Measurements from ENCODE around the gene LONP1. TPM values are rescaled to one million over a fixed set of nuclear protein-coding genes. Genes with fewer than 3 reads are reported as not detected.
"Not testable (repeated sequence)": the region's sequence is repeated elsewhere in the genome, so short reads cannot be mapped to it uniquely, and the experiment has no call there.

Gene LONP1
- total and polyA plus RNA-seq, 2 experiments from 2014 or later, result 110 to 151 TPM

GRCh38 chr19:5706876-5707573, 12.9 kb downstream of the LONP1 start:
- no peak overlapping the region for H3K4me3 ChIP-seq

GRCh38 chr19:5705552-5705951, 14.4 kb downstream of the LONP1 start:
- no peak overlapping the region for H3K27ac ChIP-seq
- TF ChIP-seq CTCF (IDR thresholded peaks at IDR 0.05; ENCODE audit: low read depth, low read length), result no peak
- peaks cover 31% of the 10 kb centered on the region for H3K36me3 ChIP-seq
- H3K4me1 ChIP-seq (ENCODE audit: low read depth), result no peaks in the 10 kb centered on the region
- H3K4me3 ChIP-seq, result no peak overlapping the region
- DNase-seq (ENCODE audit: low read depth in 1 of 2, low spot score in 1 of 2), result no peak
- no peaks in the 10 kb centered on the region for H3K27me3 ChIP-seq
- no peaks in the 10 kb centered on the region for H3K9me3 ChIP-seq (ENCODE audit: low read depth)

More at GRCh38 chr19:5706876-5707573, 12.9 kb downstream of the LONP1 start:
- no peak overlapping the region for H3K27ac ChIP-seq
- no peak for TF ChIP-seq CTCF (IDR thresholded peaks at IDR 0.05; ENCODE audit: low read depth, low read length)
- H3K36me3 ChIP-seq, result peaks cover 37% of the 10 kb centered on the region
- H3K27me3 ChIP-seq, result no peaks in the 10 kb centered on the region
- H3K9me3 ChIP-seq (ENCODE audit: low read depth), result no peaks in the 10 kb centered on the region
- no peak for DNase-seq (ENCODE audit: low read depth in 1 of 2, low spot score in 1 of 2)
- H3K4me1 ChIP-seq (ENCODE audit: low read depth), result no peaks in the 10 kb centered on the region

DNA sequence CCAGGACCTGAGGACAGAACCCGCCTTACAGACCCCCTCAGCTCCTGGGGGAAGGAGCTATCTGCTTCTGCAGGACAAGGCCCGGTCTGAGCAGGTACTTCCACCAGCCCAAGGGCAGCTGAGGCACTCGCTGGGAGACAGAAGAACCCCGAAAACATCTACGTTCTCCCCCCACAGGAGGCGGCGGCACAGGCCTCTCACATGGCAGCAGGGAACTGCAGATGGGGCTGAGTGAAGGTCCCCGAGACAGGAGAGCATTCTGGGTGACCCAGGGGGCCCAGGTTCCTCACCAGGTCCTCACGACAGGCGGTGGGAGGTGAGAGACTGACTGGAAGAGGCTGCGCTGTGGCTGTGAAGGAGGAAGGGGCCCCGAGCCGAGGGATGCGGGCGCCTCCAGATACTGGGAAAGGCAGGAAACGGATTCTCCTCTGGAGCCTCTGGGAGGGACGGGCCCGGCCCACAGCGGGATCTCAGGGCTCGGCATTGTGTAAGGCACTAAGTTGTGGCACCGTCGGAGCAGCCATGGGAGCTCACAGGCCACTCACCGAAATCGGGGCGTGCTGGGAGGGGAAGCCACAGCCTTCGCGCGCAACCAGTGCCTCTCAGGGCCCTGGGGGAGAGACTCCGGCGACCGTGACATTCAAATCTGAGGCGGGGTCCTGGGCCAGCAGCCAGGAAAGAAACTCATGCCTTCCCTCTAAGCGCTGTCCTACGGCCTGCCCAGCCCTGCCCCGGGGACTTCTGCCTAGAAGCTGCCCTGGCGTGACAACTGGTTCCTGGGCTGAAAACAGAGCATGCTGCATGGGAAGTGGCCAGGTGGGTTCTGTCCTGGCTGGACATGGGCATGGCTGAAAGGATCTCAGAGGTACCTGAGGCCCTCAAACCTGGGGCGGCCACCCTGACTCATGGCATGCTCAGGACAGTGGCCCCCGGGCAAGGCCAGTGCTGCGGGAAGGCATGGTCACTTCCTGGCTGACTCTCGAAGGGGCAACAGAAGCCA, 15.8 kb downstream of the LONP1 start:
- no peak overlapping the region for H3K4me3 ChIP-seq
- TF ChIP-seq CTCF (IDR thresholded peaks at IDR 0.05; ENCODE audit: low read depth, low read length), result no peak
- H3K27ac ChIP-seq, result no peak overlapping the region
- DNase-seq (ENCODE audit: low read depth in 1 of 2, low spot score in 1 of 2), result no peak
- H3K36me3 ChIP-seq, result peaks cover 36% of the 10 kb centered on the region
- H3K4me1 ChIP-seq (ENCODE audit: low read depth), result no peaks in the 10 kb centered on the region
- H3K27me3 ChIP-seq, result no peaks in the 10 kb centered on the region
- no peaks in the 10 kb centered on the region for H3K9me3 ChIP-seq (ENCODE audit: low read depth)

GRCh38 chr19:5702053-5702410, 17.9 kb downstream of the LONP1 start:
- not testable (repeated sequence) for H3K27ac ChIP-seq; H3K4me1 ChIP-seq (ENCODE audit: low read depth); H3K4me3 ChIP-seq; H3K9me3 ChIP-seq (ENCODE audit: low read depth); DNase-seq (ENCODE audit: low read depth in 1 of 2, low spot score in 1 of 2); H3K27me3 ChIP-seq
- peaks cover 43% of the 10 kb centered on the region for H3K36me3 ChIP-seq

- no peak for DNase-seq (ENCODE audit: low read depth in 1 of 2, low spot score in 1 of 2)
- Histone ChIP-seq H3K27ac (no peak overlapping the region), H3K4me3 (no peak overlapping the region), H3K36me3 (peaks cover 38% of the 10 kb centered on the region), H3K4me1 (ENCODE audit: low read depth) (no peaks in the 10 kb centered on the region), H3K9me3 (ENCODE audit: low read depth) (no peaks in the 10 kb centered on the region), H3K27me3 (no peaks in the 10 kb centered on the region)
- no peak for TF ChIP-seq CTCF (IDR thresholded peaks at IDR 0.05; ENCODE audit: low read depth, low read length)
Measured at GRCh38 chr19:5700455-5701092, 19.4 kb downstream of the LONP1 start.
